NCI-H510A treated with DMSO at 0.1 percent for 48 hours (cell line): ENCODE measurements around the gene SHTN1.

Experiments
- DNase-seq: peaks from one replicate; lab custom pipeline; 2025; lab: John Stamatoyannopoulos, UW

SHTN1 gene

GRCh38 chr10:116984202-116984990 is 20.6 kb downstream of the SHTN1 start:
- DNase-seq, result no peak

DNA sequence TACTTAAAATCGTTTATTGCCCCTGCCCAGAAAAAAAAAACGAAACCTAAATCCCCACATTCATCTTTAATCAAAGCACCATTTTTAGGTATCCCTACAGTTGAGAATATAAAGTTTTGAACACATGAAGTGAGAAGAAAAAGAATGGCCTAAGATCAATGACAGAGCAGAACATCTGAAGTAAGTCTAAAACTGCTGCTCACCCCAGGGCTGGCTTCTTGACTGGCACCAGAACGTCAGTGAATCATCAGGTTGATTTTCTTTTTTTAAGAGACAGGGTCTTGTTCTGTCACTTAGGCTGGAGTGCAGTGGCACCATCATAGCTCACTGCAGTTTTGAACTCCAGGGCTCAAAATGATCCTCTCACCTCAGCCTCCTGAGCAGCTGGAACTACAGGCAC is 24.9 kb downstream of the SHTN1 start:
- no peak for DNase-seq

DNA sequence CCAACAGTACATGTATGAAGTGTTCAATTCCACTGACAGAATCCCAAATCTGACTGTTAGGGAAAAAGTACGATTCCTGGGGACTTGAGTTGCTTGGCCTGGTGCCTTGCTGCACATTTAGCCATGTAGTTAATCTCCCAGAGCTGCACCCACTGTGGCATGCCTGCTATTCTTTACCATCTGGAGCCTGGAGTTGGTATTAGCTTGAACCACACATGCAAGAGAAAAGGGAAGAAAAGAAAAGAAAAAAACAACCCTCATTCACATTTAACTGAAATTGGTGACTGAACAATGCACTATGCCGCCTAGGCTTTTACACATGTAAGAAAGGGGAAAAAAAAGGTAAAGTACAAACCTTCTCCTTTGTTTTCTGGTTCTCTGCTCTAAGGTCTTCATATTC is 26.1 kb downstream of the SHTN1 start:
- no peak for DNase-seq

GRCh38 chr10:116974456-116975005 is 30.5 kb downstream of the SHTN1 start:
- no peak for DNase-seq

GRCh38 chr10:116973946-116974455 is 31.0 kb downstream of the SHTN1 start:
- no peak for DNase-seq

GRCh38 chr10:116973371-116973905 is 31.5 kb downstream of the SHTN1 start:
- no peak for DNase-seq

DNA sequence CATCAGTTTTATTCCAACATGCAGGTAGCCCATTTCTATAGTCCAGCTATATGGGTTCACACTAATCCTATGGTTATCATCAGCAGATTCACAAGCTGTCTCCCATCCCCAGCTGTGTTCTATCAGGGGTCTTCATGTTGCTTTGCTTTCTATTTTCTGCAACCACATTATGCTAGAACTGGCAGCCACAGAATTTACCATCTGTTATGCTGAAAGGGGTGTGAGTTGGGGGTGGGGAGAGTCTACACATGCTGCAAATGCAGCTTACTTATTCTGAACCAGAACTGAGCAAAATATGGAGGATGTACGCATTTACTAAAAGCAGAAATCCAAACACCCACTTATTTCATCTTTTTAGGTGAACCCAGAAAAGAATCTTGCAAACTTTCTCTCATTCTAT is 32.9 kb downstream of the SHTN1 start:
- DNase-seq, result no peak

- no peak for DNase-seq
Measured at GRCh38 chr10:116970050-116970449, 34.9 kb downstream of the SHTN1 start.

DNA sequence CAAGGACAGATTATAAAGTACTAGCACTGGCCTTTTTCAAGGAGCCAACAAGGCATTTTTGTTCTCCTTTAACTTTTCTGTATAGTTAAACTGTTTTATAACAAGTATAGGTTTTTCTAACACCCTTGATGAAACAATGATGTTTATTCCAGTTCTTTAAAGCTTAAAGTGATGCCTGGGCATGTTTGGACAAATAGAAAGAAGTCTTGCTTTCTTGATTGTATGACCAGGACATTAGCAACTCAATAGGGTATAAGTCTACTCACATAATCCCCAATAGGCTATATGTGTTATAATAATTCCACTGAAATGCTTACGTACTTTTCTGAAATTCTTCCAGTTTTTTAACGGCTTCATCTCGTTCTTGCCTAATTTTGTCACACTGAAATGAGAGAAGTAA is 36.7 kb downstream of the SHTN1 start:
- DNase-seq, result no peak

DNA sequence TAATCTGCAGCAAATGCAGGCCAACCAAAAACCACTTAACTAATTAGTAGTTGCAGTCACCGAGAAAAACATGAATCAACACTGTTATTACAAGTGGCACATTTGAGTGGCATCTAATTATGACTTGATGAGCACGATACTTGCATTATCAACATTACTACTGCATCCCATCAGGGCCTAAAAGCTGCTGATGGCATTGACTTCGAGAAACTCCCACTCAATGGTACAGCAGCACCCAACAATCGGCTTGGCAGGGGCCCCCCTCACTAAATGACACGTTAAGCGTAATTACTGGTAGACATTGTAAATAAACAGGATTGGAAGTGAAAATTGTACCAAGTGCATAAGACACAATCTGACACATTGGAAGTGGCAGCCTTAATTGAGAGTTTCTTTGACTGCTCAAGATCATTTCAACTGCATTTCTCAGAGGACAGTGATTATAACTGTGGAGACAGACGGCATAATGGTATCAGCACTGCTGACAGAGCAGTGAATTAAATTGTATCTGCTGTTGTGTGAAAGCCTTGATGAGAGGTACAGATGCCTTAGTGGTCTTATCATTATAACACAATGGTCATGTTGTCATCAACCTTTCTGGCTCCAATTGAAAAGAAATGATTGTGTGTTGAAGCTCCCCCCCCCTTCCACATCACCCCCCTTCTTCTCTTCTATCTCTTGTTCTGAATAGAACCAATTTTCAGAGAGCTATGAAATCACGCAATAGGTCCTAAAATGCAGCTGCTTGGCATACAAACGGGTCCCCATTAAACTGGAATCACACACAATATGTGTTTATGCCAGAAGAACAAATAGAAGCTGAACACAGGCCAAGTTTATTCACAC is 43.4 kb downstream of the SHTN1 start:
- no peak for DNase-seq

GRCh38 chr10:116960066-116960776 is 44.8 kb downstream of the SHTN1 start:
- no peak for DNase-seq

- DNase-seq, result no peak
Measured at GRCh38 chr10:116952729-116953128, 52.3 kb downstream of the SHTN1 start.

- DNase-seq, result no peak
Measured at GRCh38 chr10:116948530-116948870, 56.5 kb downstream of the SHTN1 start.

DNA sequence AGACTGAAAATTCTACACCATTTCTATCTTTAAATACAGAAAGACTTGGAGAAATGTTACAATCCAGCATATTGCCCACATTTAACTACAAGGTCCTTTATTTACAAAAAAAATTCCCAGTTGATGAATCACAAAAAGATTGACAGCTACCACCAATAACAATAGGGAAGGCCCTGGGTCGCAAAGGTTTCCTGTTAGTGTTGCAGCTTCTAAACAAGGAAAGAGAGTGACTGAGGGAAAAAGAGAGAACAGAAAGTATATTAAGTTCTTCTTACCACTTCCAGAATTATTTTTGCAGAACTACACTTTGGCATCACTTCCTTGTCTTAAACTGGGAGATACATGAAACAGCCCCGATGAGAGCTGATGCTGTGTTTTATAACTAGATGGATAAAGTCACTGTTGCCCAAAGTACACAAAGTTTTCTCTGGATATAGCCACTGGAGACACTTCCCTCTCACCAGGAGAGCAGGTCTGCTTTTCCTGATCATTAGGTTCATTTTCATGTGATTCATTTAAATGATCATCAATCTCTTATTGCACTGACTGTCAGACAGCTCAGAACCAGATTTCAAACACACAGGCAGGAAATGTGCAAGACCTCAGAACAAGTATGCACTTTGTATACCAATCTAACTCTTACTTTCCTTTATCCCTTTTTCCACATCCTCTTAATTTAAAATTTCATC is 57.0 kb downstream of the SHTN1 start:
- no peak for DNase-seq

GRCh38 chr10:116944911-116945310 is 60.1 kb downstream of the SHTN1 start:
- no peak for DNase-seq

DNA sequence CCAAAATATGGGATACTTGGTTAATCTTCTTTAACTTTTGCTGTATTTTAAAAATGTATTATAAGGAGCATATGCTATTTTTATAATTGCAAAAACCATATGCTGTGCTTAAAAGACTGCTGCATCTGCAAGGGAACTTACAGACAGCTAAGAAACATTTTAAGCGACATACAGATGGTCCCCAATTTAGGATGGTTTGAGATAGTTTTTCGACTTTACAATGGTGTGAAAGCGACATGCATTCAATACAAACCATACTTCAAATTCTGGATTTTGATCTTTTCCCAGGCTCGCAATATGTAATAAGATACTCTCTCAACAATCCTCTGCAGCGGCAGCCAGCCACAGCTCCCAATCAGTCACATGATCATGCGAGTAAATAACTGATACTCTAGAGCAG is 73.2 kb downstream of the SHTN1 start:
- DNase-seq, result no peak

GRCh38 chr10:116926426-116926825 is 78.6 kb downstream of the SHTN1 start:
- no peak for DNase-seq

- no peak for DNase-seq
Measured at GRCh38 chr10:116925056-116925455, 79.9 kb downstream of the SHTN1 start.

DNA sequence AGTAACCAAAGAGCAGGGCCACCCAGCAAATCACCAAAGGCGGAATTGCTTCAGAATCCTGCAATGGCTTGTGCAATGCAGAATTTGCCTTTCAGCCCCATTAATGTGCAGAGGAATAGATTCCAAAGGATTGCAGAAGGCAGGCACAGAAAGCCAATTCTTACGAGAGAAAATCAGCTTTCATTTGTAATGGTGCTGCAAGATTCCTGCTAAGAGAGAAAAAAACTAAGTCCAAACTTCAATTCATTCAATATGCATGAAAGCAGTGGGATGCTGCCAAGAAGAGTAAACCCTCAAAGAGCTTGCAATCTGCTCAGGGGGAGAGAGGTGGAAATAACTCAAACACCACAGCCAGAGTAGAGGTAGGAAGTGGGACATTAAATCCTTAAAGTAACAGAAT is 85.3 kb downstream of the SHTN1 start:
- DNase-seq, result no peak

DNA sequence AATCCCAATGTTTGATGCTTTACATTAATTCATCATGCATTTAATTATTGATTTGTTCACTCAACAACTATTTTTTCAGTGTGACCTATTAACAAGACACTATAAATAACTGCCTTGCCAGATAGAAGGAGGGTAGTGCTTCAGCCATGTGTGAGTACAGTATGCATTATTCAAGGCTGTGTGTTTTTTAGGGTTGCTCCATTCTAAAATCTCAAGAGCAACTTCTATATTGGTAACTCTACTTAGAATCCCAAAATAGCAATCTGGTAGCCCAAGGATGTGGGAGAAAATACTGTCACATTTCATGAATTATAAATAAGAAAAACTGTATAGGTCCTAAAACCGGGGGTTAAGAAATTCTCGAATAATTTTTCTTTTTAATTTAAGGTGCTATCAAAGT is 85.8 kb downstream of the SHTN1 start:
- DNase-seq, result no peak

DNA sequence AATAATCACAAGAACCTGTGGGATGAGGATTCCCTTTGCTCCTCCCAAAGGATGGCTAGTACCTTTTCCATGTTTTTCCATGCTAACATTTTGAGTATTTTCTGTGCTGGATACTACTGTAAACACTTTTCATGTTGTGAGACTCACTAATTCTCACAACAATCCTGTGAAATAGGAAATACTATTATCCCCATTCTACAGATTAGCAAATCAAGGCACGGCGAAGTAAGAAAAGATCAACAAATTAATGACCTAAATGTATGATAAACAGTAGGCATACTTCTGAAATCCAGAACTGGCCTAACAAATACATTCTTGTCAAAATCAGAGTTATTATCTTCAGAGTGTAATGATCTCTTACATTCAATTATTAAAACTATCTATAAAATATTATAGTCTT is 86.4 kb downstream of the SHTN1 start:
- no peak for DNase-seq
